ENCODE results near the gene RFX1.

The RFX1 gene

DNA sequence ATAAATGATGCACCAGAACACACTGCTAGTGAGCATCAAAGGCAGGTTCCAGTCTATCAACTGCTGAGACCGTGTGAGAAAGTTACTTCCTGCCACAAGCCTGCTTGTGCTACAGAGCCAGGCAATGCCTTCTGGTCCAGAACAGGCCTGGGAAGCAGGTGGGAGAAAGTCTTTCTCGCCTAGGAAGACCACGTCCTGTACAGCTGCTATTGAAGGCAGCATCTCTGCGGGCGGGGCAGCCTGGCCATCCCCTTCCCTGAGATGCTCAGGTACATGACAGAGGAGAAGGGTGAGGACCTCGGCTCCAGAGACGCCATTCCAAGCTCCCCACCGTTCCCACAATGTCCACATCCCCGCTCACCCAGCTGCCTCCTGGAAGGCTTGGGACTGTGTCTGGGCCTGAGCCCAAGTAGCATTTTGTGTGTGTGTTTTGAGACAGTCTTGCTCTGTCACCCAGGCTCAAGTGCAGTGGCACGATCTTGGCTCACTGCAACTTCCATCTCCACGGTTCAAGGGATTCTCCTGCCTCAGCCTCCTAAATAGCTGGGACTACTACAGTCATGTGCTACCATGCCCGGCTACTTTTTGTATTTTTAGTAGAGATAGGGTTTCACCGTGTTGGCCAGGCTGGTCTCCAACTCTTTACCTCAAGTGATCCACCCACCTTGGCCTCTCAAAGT is 3.4 kb downstream of the RFX1 start:
- TF ChIP-seq TAF1 (IDR thresholded peaks at IDR 0.05; ENCODE audit: low read depth) (no peak), ZBTB7A (IDR thresholded peaks at IDR 0.05; ENCODE audit: low read depth) (no peak), CREB1 (IDR thresholded peaks at IDR 0.05; ENCODE audit: low read depth) (no peak), NFIC (IDR thresholded peaks at IDR 0.05) (no peak), FOXM1 (IDR thresholded peaks at IDR 0.05; ENCODE audit: borderline replicate concordance, low read depth) (no peak), RAD21 (IDR thresholded peaks at IDR 0.05; ENCODE audit: low read depth) (no peak)
- TF ChIP-seq, protein P1, sequence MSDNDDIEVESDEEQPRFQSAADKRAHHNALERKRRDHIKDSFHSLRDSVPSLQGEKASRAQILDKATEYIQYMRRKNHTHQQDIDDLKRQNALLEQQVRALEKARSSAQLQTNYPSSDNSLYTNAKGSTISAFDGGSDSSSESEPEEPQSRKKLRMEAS (IDR thresholded peaks at IDR 0.05), result no peak

DNA sequence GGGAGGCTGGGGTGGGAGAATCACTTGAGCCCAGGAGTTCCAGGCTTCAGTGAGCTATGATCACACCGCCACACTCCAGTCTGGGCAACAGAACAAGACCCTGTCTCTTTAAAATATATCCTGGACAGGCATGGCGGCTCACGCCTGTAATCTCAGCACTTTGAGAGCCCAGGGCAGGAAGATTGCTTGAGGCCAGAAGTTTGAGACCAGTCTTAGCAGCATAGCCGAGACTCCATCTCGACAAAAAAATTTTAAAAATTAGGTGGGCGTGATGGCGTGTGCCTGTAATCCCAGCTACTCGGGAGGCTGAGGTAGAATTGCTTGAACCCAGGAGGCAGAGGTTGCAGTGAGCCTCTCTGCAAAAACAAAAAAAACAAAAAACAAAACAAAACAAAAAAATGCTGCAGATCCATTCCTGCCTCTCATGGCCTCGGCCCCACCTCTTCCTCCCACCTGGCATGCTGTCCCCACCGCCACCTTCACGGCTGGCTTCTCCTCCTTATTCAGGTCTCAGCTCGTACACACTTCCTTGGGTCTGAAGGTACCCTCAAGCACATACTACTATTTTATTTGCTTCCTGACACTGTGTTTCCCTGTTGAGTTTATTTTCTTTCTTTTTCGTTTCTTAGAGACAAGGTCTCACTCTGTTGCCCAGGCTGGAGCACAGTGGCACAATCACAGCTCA is 5.3 kb downstream of the RFX1 start:
- TF ChIP-seq CEBPB (IDR thresholded peaks at IDR 0.05) (no peak), RAD21 (IDR thresholded peaks at IDR 0.05; ENCODE audit: low read depth) (no peak), CREB1 (IDR thresholded peaks at IDR 0.05; ENCODE audit: low read depth) (no peak), YY1 (IDR thresholded peaks at IDR 0.05; ENCODE audit: low read depth) (no peak), TAF1 (IDR thresholded peaks at IDR 0.05; ENCODE audit: low read depth) (no peak), ZBTB7A (IDR thresholded peaks at IDR 0.05; ENCODE audit: low read depth) (no peak), NFIC (IDR thresholded peaks at IDR 0.05) (no peak), TCF12 (IDR thresholded peaks at IDR 0.05; ENCODE audit: low read depth) (no peak), EGR1 (IDR thresholded peaks at IDR 0.05) (no peak), TEAD4 (IDR thresholded peaks at IDR 0.05) (no peak), FOXM1 (IDR thresholded peaks at IDR 0.05; ENCODE audit: borderline replicate concordance, low read depth) (no peak)
- TF ChIP-seq, protein P2, sequence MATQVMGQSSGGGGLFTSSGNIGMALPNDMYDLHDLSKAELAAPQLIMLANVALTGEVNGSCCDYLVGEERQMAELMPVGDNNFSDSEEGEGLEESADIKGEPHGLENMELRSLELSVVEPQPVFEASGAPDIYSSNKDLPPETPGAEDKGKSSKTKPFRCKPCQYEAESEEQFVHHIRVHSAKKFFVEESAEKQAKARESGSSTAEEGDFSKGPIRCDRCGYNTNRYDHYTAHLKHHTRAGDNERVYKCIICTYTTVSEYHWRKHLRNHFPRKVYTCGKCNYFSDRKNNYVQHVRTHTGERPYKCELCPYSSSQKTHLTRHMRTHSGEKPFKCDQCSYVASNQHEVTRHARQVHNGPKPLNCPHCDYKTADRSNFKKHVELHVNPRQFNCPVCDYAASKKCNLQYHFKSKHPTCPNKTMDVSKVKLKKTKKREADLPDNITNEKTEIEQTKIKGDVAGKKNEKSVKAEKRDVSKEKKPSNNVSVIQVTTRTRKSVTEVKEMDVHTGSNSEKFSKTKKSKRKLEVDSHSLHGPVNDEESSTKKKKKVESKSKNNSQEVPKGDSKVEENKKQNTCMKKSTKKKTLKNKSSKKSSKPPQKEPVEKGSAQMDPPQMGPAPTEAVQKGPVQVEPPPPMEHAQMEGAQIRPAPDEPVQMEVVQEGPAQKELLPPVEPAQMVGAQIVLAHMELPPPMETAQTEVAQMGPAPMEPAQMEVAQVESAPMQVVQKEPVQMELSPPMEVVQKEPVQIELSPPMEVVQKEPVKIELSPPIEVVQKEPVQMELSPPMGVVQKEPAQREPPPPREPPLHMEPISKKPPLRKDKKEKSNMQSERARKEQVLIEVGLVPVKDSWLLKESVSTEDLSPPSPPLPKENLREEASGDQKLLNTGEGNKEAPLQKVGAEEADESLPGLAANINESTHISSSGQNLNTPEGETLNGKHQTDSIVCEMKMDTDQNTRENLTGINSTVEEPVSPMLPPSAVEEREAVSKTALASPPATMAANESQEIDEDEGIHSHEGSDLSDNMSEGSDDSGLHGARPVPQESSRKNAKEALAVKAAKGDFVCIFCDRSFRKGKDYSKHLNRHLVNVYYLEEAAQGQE (IDR thresholded peaks at IDR 0.05; ENCODE audit: low read depth), result no peak
- TF ChIP-seq, protein P3, sequence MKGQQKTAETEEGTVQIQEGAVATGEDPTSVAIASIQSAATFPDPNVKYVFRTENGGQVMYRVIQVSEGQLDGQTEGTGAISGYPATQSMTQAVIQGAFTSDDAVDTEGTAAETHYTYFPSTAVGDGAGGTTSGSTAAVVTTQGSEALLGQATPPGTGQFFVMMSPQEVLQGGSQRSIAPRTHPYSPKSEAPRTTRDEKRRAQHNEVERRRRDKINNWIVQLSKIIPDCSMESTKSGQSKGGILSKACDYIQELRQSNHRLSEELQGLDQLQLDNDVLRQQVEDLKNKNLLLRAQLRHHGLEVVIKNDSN (IDR thresholded peaks at IDR 0.05), result no peak
- TF ChIP-seq, protein P1 (IDR thresholded peaks at IDR 0.05), result no peak

DNA sequence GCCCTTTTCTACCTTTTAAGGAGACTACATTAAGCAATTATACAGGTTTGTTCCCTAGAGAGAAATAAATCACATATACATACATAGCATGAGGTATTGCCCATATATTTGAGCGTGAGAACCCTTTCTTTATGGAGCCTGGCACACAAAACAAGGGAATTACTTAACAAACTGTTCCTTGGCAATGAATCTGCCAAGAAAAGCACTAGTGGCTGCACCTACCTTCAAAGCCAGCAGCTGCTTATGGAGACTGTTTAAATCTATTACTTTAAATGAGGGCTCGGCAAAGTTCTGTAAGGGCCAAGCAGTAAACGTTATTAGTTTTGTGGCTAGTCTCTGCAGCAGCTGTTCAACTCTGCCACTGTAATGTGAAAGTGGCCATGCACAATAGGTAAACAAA is 7.0 kb downstream of the RFX1 start:
- TF ChIP-seq, protein P3 (IDR thresholded peaks at IDR 0.05), result no peak
- TF ChIP-seq ZBTB7A (IDR thresholded peaks at IDR 0.05; ENCODE audit: low read depth) (no peak), NFIC (IDR thresholded peaks at IDR 0.05) (no peak)

DNA sequence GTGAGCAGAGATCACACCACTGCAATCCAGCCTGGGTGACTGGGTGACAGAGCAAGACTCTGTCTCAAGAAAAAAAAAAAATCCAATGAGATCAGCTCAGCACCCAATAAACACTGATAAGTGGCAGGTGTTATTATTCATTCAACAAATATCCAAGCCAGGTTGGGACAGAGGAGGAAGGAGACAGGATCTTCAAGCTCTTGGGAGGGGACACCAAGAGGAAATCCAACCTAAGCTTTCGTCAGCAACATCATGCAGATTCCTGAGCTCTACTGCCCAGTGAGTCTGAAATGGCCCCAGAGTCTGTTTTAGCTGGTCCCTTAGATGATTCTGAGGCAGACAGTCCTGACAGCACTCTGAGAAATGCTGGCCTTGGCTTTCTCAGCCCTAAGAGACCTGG is 7.7 kb downstream of the RFX1 start:
- TF ChIP-seq TAF1 (IDR thresholded peaks at IDR 0.05; ENCODE audit: low read depth), result no peak
- TF ChIP-seq TCF12 (IDR thresholded peaks at IDR 0.05; ENCODE audit: low read depth), result no peak
- TF ChIP-seq EP300 (IDR thresholded peaks at IDR 0.05; ENCODE audit: borderline replicate concordance), result no peak
- no peak for TF ChIP-seq ZBTB7A (IDR thresholded peaks at IDR 0.05; ENCODE audit: low read depth)
- TF ChIP-seq RAD21 (IDR thresholded peaks at IDR 0.05; ENCODE audit: low read depth), result no peak

DNA sequence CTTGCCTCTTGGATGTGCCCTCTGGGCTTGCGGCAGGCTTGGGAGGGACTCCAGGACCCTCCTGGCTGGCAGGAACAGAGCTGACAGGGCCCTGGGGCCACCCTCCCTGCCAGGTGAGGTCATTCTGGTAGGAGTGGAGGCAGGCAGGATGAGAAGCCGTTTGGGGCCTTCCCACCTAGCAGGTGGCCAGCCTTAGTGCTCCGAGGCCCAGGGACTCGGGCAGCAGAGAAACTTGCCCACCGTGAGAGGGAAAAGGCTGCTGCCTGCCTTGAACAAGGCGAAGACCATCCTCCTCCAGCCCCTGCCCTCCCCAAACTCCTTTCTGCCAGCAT is 8.5 kb downstream of the RFX1 start:
- TF ChIP-seq ZBTB7A (IDR thresholded peaks at IDR 0.05; ENCODE audit: low read depth) (no peak), YY1 (IDR thresholded peaks at IDR 0.05; ENCODE audit: low read depth) (no peak), CEBPB (IDR thresholded peaks at IDR 0.05) (no peak), RAD21 (IDR thresholded peaks at IDR 0.05; ENCODE audit: low read depth) (no peak), TCF12 (IDR thresholded peaks at IDR 0.05; ENCODE audit: low read depth) (no peak), EGR1 (IDR thresholded peaks at IDR 0.05) (no peak), EP300 (IDR thresholded peaks at IDR 0.05; ENCODE audit: borderline replicate concordance) (no peak), TAF1 (IDR thresholded peaks at IDR 0.05; ENCODE audit: low read depth) (no peak)
- TF ChIP-seq, protein P1 (IDR thresholded peaks at IDR 0.05), result no peak
- TF ChIP-seq, protein P2 (IDR thresholded peaks at IDR 0.05; ENCODE audit: low read depth), result no peak
- TF ChIP-seq, protein P3 (IDR thresholded peaks at IDR 0.05), result no peak

Measured in Ishikawa (cell line).